Superior temporal gyrus (tissue), 1 donor: ENCODE results near the gene CHRNA9.
"Not testable (repeated sequence)": the region's sequence is repeated elsewhere in the genome, so short reads cannot be mapped to it uniquely, and the experiment has no call there.

Experiments used
- DNase-seq: peaks from one replicate; pipeline ENCODE4 v3.0.0-alpha.2; 2016; ENCODE audit errors: extremely low spot score

The CHRNA9 gene, protein sequence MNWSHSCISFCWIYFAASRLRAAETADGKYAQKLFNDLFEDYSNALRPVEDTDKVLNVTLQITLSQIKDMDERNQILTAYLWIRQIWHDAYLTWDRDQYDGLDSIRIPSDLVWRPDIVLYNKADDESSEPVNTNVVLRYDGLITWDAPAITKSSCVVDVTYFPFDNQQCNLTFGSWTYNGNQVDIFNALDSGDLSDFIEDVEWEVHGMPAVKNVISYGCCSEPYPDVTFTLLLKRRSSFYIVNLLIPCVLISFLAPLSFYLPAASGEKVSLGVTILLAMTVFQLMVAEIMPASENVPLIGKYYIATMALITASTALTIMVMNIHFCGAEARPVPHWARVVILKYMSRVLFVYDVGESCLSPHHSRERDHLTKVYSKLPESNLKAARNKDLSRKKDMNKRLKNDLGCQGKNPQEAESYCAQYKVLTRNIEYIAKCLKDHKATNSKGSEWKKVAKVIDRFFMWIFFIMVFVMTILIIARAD

DNA sequence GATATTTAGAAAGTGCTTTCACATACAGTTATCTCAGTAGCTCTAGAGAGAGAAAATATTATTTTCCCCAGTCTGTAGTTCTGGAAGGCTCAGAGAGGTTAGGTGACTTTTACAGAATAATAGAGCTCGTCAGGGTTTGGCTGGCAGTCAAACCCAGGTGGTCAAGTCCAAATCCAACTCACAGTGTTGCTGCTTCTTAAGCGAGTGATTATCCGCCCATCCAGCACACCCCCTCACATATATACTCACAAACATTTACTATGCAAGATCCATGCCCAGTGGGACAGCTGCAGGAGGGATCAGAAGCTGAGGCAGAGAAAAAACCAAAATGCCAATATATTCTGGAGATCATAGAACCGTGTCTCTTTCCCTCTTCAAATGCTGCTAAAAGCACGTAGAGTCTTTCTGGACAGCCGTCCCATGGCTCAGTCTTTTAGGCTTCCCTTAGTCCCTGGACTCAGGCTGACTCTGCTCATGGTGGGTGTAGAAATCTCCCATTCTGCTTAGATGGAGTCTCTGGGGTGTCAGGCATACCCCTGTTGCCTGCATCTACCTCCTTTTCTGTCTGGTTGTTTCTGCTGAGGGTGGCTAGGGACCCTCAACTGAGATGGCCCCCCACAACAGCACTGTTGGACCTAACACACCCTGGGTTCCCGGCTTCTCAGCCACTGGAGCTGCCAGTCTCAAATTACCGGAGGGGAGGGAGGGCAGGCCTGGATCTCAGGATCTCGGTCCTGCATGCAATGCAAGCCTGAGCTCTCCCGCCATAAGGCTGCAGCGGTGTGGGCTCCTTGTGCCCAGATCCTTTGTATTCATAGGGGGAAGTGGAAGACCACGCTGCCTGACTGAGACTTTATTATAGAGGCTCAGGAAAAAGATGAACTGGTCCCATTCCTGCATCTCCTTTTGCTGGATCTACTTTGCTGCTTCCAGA lies at the start of gene CHRNA9:
Gene CHRNA9 (plus strand): TSS at position 743 of the 934 bp plus-strand sequence. CDS start 135 bp downstream, at position 878.
- no peak for DNase-seq

DNA sequence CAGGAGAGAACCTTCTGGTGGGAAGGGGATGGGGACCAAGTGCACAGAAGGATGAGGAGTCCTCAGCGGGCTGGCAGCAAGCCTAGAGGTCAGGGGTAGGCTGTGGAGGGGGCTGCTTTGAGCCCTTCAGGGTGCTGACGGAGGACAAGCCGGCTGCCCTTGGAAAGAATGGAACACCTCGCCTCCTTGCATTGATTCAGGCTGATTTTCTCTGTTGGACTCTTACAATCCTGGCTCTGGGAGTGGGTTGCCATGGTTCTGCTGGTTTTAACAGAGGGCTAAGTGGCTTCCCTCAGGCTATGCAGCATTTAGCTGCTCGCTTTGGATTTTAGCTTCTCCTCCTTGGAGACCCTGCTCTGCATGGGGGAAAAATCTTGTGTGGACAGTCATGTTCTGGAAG lies 49.4 kb upstream of the CHRNA9 start:
- no peak for DNase-seq

DNA sequence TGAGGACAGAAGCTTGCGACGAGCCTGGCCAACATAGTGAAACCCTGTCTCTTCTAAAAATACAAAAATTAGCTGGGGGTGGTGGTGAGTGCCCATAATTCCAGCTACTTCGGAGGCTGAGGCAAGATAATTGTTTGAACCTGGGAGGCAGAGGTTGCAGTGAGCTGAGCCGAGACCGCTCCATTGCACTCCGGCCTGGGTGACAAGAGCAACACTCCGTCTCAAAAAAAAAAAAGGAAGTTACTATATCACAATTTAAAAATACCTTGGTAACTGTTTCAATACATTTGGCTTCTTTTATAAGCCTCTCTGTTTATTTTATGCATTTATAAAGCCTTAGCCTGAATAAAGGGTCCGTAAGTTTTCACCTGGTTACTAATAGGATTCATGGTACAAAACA lies 46.6 kb upstream of the CHRNA9 start:
- DNase-seq = no peak

DNA sequence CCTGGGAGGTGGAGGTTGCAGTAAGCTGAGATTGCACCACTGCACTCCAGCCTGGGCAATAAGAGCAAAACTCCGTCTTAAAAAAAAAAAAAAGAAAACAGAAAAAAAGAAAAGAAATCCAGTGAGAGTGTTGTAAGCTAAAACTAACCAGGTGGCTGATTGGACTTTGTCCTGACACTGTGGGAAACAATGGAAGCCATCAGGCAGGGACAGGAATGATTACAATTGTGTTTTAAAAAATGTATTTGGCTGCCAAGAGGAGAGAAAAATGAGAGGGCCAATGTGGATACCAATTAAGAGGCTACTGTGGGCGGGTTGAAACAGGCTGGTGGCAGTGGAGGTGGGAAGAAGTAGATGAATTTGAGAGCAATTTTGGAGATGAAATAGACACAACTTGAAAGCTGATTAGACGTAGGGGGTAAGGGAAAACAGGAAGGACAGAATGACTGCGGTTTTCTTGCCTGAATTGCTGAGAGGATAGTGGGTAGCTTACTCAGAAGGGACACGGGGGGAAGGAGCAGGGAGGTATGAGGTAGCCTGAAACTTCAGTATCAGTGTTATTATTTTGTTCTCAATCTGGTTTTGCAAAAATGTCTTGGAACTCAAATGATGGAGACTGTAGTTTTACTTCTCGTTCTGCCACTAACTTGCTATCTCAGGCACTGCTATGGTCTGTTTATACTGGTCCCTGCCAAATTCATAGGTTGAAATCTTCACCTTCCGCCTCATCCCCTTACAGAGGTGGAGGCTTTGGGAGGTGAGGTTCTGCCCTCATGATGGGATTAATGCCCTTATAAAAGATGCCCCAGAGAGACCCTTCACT lies 45.6 kb upstream of the CHRNA9 start:
- no peak for DNase-seq

DNA sequence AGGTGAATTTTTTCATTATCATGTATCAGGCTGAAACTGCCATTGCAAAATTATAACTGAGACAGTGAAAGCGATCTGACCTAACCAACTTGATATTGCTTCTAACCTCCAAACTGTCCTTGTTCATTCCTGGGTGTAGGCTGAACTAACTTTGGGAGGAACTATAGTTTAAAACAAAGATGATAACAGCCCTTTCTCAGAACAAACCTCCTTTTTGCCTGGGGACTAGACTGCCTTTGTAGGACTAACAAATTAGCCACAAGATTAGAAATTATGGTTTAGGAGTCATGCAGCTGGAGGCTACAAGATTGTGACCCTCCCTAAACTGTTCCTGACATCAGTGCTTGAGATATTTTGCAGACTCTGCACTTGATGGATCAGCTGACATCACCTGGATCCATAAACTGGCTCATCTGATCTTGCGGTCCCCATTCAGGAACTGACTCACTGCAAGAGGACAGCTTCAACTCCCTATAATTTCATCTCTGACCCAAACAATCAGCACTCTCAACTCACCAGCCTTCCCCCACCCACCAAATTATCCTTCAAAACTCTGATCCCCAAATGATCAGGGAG lies 44.4 kb upstream of the CHRNA9 start:
- not testable (repeated sequence) for DNase-seq

DNA sequence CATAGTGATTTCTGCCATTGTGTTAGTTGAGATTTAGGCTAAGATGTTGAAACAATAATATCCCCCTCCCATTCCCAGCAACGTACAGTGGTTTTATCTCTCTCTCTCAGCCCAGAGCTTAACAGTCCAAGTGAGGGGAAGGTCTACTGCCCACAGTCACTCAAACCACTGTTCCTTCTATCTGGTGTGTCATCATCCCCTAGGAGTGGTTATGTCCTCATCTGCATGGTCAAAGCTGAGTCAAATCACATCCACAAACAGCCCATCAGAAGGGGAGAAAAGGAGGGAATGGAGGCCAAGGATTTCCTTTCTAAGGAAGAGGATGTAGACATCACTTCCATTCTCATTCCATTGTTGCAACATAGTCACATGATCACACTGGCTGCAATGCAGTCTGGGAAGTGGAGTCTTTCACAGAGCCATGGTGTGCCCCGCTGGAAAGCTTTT lies 42.8 kb upstream of the CHRNA9 start:
- DNase-seq = no peak

DNA sequence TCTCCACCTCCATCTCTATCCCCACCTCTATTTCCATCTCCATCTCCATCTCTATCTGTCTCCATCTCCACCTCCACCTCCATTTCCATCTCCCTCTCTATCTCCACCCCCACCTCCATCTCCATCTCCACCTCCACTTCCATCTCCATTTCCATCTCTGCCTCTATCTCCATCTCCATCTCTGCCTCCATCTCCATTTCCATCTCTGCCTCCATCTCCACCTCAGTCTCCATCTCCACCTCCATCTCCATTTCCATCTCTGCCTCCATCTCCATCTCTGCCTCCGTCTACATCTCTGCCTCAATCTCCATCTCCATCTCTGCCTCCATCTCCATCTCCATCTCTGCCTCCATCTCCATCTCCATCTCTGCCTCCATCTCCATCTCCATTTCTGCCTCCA lies 40.8 kb upstream of the CHRNA9 start:
- no peak for DNase-seq

DNA sequence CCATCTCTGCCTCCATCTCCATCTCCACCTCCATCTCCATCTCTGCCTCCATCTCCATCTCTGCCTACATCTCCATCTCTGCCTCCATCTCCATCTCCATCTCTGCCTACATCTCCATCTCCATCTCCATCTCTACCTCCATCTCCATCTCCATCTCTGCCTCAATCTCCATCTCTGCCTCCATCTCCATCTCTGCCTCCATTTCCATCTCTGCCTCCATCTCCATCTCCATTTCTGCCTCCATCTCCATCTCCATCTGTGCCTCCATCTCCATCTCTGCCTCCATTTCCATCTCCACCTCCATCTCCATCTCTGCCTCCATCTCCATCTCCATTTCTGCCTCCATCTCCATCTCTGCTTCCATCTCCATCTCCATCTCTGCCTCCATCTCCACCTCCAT lies 40.1 kb upstream of the CHRNA9 start:
- DNase-seq = not testable (repeated sequence)

DNA sequence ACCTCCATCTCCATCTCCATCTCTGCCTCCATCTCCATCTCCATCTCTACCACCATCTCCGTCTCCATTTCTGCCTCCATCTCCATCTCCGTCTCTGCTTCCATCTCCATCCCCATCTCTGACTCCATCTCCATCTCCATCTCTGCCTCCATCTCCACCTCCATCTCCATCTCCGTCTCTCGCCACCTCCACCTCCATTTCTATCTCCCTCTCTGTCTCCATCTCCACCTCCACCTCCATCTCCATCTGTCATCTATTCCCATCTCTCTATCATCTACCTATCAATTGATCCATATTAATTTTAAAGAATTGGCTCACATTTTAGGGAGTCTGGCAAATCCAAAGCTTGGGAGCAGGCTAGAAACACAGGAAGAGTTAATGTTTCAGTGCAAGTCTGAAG lies 39.6 kb upstream of the CHRNA9 start:
- DNase-seq = no peak

DNA sequence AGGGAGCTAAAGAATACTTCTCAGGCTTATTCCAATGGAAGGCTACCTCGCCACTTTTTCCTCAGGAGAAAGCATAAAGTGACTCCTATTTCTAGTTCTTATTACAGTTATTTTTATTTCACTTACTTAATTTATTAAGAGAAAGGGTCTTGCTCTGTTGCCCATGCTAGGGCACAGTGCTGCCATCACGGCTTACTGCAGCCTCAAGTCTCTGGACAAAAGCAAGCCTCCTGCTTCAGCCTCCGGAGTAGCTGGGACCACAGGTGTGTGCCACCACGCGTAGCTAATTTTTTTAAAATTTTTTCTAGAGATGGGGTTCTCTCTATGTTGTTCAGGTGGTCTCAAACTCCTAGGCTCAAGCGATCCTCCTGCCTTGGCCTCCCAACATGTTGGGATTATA lies 36.0 kb upstream of the CHRNA9 start:
- no peak for DNase-seq

DNA sequence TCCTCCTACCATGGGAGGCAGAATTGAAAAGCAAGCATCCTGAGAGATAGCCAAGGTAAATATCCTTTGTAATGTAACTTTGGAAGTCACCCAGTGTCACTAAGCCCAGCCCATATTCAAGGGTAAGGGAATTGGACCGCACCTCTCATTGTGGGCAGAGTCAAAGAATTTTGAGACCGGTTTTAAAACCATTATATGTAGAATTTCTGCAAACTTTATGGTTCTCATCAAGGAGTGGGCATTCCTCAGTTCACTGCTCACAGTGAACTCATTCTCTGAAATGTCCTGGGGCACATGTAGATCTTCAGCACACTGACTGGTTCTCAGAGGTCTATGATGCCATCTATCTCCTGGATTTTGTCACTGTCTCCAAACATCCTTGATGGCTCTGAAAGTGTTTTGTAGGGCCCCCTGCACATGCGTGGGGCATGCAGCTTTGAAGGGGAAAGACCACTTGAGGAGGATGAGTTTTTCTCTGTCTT lies 35.3 kb upstream of the CHRNA9 start:
- no peak for DNase-seq

DNA sequence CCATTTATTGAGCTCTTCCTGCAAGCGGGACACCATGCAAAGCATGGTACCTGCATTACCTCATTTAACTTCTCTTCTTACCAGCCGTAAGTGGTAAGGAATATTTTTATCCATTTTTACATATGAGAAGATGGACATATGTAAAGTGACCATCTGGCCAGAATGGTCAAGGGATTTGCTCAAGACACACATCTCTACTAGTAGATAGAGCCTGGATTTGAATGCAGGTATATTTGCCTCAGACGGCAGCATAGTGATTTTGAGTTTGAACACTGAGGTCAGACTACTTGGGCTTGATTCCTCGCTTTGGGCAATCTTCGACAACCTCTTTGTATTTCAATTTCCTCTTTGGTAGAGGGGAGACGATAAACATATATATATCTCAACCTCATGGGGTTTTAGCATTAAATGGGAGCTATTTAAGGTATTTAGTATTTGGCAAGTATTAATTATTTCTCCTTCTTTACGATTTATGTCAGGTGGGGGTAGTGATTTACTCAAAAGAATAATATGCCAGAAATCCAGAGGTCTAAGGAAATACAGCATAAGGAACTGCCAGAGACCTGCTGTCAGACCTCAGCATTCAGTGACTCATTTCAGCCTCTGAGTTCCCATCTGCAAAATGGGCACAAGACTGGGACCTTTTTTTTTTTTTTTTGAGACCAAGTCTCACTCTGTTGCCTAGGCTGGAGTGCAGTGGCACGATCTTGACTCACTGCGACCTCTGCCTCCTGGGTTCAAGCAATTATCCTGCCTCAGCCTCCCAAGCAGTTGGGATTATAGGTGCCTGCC lies 34.6 kb upstream of the CHRNA9 start:
- no peak for DNase-seq

DNA sequence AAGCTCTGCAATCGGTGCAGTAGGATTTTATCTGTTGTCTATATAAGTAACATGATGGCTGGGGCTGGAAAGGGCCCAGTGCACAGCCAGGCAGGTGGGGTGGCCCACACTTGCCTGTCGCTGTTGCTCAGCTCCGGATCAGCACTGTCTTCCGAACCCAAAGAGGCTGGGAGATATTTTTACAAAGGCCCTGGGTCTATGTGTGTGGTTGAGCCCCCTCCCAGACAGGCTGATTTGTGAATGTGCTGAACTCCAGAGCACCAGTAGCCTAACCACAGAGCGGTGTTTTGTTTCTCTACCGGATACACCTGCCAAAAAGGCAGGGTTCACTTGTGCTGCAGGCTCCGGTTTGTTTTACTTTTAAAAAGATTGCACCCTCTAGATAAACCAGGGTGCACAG lies 33.5 kb upstream of the CHRNA9 start:
- DNase-seq = no peak

DNA sequence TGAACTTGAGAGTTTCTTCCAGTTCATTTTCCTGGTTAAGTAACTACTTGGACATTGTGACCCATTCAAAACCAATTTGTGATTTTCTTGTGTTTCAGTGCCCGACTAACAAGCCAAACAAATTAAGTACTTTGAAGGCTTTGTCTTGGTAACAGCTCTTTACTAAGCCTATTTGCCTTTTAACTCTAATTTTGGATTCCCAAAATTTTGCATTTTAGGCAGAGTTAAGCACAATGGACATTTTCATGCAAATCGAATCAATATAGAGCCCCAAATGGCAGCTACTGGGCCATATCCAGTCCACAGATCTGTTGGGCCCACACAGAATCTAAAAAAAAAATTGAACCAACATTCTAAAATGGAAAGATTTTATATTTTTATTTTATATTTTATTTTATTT lies 31.4 kb upstream of the CHRNA9 start:
- no peak for DNase-seq

DNA sequence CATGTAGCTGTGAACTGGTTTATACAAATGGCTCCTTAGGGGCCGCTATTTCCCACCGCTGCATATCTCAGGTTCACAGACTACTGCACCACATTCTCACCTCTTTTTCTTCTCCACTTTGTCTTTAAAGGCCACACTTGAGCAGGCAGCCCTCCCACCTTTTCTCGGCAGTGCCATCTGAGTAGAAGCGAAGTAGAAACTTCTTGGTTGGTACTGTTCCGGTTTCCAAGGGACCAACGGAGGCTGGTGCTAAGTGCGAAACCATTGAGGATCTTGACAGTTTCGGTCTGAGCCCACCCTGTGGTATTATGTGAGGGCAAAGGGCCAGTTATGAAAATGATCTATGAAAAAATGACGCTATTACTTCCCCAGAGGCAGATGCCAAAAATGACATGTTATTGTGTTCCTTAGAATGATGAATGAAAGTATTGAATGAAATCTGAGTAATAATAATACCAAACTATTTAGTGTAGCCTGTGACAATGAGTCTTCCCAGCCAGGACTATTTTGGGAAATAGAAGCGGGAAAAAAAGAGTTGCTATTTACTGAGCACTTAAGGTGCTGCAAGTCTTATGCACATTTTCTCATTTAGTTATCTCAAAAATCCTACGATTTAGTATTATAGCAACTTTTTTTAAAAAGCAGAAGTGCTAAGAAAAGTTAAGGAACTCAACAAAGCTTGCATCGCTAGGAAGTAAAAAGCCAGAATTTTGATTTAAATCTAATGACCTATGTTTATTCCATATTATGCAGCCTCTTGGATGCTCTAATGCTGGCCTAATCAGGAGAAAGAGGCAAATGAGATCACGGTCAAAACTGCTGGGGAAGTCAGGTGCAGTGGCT lies 29.6 kb upstream of the CHRNA9 start:
- no peak for DNase-seq

DNA sequence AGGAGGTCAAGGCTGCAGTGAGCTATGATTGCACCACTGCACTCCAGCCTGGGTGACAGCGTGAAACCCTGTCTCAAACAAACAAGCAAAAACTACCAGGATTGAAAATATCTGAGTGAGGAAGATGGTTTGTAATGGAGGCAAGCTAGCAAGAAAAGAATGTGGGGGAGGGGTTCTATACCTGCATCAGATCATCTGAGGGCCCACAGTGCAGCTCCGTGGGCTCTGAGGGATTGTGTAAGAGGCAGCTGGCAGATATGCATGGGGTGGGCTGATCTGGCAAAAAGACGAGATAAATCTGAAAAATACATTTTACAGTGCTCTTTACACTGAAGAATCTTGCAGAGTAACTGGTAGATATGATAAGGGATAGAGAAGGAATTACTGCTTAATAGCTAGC lies 28.9 kb upstream of the CHRNA9 start:
- DNase-seq = no peak

DNA sequence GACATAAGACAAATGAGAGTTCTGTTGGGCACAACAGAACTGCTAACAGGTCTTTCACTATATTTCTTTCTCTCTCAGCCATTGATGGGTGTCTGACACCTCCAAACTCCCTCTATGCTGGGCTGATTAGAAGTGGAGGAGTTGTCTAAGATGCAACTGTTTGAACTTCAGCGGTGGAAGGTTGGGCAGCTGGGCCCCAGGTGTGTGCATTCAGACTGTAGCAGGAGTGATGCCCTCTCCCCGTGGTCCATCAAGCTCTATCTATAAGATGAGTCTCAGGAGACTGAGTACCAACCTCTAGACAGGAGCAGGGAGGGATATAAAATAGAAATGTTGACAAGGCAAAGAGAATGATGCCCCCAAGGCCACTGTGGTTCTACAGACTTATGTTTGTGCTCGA lies 28.2 kb upstream of the CHRNA9 start:
- DNase-seq = no peak

DNA sequence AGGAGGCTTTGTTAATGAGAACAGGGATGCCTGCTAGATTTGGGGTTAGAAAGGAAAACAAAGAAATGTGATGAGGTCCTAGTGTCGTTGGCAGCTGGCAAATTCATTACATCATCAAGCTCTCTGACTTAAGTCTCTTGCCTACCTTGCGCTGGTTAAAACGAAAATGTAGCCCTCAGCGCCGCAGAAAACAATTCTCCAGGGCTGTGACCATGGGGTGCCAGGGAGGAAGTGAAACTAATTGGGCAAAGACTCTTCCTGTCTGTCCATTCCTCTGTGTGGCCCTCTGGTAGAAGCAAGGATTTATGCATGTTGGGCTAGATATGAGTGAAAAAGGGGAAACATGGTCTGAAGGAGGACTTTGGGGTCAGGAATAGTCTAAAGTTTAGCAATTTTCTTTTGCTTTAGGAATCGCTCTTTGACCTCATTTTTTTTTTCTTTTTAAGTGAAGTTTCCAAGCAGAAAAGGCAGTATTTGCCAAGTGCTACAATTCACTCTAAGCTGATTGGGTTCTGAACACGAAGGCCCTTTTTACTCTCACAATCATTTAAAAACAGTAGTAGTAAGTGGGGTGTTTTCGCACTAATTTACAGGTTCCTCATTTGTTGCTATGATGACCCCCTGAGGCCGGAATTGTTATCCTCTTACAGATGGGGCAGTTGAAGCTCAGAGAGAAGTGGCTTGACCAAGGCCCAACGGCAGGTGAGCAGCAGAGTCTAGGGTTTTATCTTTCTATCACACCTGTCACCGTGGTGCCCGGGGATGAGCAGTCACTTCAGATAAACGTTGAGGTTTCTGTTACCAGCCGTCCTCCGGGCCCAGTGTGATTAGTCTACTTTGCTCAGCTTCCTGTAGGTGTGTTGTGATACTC lies 27.3 kb upstream of the CHRNA9 start:
- DNase-seq = no peak
